ENCODE results near the gene MSANTD2.

Gene MSANTD2

DNA sequence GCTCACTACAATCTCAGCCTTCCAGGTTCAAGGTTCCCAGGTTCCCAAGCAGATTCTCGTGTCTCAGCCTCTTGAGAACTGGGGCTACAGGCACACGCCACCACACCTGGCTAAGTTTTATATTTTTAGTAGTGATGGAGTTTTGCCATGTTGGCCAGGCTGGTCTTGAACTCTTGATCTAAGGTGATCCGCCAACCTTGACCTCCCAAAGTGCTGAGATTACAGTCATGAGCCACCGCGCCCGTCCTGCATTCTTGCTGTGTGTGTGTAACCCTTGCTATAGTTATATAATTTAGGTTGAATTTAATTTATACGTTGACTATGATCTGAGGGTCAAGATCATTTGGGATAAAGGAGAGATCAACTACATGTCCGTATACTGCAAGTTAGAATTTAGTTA lies 35.7 kb upstream of the MSANTD2 start:
- TF ChIP-seq SUZ12 (IDR thresholded peaks at IDR 0.05): no peak
- TF ChIP-seq BHLHE40 (IDR thresholded peaks at IDR 0.05; ENCODE audit: borderline replicate concordance): no peak
- no peak for TF ChIP-seq L3MBTL2 (conservative IDR thresholded peaks at IDR 0.05)
- TF ChIP-seq NFRKB (IDR thresholded peaks at IDR 0.05): no peak
- TF ChIP-seq FOXA1 (IDR thresholded peaks at IDR 0.05): no peak
- no peak for TF ChIP-seq FOXM1 (IDR thresholded peaks at IDR 0.05; ENCODE audit: borderline replicate concordance)
- TF ChIP-seq TARDBP (IDR thresholded peaks at IDR 0.05): no peak
- TF ChIP-seq ELF4 (IDR thresholded peaks at IDR 0.05): no peak
- TF ChIP-seq HDGF (IDR thresholded peaks at IDR 0.05; ENCODE audit: borderline replicate concordance): no peak
- no peak for TF ChIP-seq ZNF384 (IDR thresholded peaks at IDR 0.05)
- TF ChIP-seq SP1 (IDR thresholded peaks at IDR 0.05): no peak
- no peak for DNase-seq (ENCODE audit: extremely low spot score)
- ChIA-PET CTCF (interaction anchor here (1.0 to 2.2 kb wide), 7 partner anchors 9 to 191 kb away, joined by 3 to 15 read pairs (median 4); partner anchors contain the start of gene ROBO3), POLR2A (interaction anchor here (0.9 kb wide), 1 partner anchor 35 kb away, joined by 3 read pairs; no protein-coding TSS in a partner anchor)

DNA sequence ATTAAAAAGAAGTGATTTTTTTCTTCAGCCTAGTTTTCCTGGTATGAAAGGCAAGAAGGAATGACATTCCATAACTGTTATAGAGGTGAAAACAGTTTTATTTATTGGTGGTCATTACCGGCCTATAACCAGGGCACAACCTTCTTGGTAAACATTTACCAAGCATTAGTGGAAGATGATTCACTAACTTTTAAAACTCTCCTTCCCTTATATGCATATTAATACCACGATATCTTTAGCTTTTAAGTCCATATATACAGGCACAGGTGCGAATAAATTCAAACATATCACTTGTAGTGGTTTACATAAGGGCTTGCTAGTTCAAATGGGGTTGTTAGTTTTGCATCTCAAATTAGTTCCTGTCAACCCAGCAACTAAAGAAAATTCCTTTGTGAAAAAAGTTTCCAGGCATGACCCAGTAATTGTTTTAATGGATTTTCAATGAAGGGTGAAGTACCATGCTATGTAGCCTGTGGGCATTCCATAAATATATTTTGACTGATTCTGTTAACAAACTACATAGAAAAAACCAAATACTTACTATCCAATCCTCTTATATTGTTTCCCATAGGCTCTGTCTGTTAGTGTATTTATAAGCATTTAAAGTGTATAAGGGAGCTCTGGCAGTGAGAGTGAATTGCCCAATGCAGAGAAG lies 34.4 kb upstream of the MSANTD2 start:
- TF ChIP-seq FOXM1 (IDR thresholded peaks at IDR 0.05; ENCODE audit: borderline replicate concordance) (no peak), FOXK2 (IDR thresholded peaks at IDR 0.05) (no peak), CTBP1 (IDR thresholded peaks at IDR 0.05; ENCODE audit: borderline replicate concordance) (no peak), ZNF384 (IDR thresholded peaks at IDR 0.05) (no peak), SUZ12 (IDR thresholded peaks at IDR 0.05) (no peak), TARDBP (IDR thresholded peaks at IDR 0.05) (no peak), NFRKB (IDR thresholded peaks at IDR 0.05) (no peak), LEF1 (IDR thresholded peaks at IDR 0.05; ENCODE audit: borderline replicate concordance) (no peak), HDGF (IDR thresholded peaks at IDR 0.05; ENCODE audit: borderline replicate concordance) (no peak), SP1 (IDR thresholded peaks at IDR 0.05) (no peak), BHLHE40 (IDR thresholded peaks at IDR 0.05; ENCODE audit: borderline replicate concordance) (no peak), ARNT (IDR thresholded peaks at IDR 0.05) (no peak)
- TF ChIP-seq, protein P1, sequence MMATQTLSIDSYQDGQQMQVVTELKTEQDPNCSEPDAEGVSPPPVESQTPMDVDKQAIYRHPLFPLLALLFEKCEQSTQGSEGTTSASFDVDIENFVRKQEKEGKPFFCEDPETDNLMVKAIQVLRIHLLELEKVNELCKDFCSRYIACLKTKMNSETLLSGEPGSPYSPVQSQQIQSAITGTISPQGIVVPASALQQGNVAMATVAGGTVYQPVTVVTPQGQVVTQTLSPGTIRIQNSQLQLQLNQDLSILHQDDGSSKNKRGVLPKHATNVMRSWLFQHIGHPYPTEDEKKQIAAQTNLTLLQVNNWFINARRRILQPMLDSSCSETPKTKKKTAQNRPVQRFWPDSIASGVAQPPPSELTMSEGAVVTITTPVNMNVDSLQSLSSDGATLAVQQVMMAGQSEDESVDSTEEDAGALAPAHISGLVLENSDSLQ (IDR thresholded peaks at IDR 0.05): no peak
- CTCF ChIA-PET: interaction anchor here (1.6 kb wide), 1 partner anchor 41 kb away, joined by 3 read pairs; no protein-coding TSS in a partner anchor
- POLR2A ChIA-PET: no interaction called here
- DNase-seq (ENCODE audit: extremely low spot score): no peak

DNA sequence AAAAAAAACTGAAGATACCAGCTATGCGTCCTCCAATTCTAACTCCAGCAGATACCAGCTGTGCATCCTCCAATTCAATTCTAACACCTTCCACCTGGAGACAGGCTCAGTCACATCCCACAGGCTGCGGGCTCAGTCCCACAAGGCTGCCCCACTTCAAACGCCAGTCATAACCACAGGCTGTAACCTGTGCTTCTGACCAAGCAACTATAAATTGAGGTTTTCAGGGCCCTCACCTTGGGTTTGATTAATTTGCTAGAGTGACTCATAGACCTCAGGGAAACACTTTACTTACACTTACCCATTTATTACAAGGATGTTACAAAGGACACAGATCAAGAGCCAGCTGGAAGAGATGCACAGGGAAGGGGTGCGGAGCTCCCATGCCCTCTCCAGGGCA lies 32.4 kb upstream of the MSANTD2 start:
- POLR2A ChIA-PET: no interaction called here
- TF ChIP-seq NFRKB (IDR thresholded peaks at IDR 0.05): no peak
- DNase-seq (ENCODE audit: extremely low spot score): no peak
- CTCF ChIA-PET: interaction anchor here (1.5 kb wide), 1 partner anchor 163 kb away, joined by 4 read pairs; no protein-coding TSS in a partner anchor

DNA sequence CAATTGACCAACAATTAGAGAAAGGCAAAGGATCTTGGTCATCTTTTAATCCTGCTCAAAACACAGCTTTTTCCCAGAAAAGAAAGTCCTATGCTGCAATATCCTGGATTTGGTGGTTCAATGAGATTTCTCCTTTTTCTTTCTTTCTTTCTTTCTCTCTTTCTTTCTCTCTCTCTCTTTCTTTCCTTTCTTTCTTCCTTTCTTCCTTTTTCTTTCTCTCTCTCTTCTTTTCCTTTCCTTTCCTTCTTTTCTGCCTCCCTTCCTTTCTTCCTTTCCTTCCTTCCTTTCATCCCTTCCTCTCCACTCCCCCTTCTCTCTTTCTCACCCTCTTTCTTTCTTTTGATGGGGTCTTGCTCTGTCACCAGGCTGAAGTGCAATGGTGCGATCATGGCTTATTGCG lies 31.7 kb upstream of the MSANTD2 start:
- no peak for DNase-seq (ENCODE audit: extremely low spot score)
- ChIA-PET POLR2A (interaction anchor here (1.8 to 1.9 kb wide), 2 partner anchors 32 to 44 kb away, joined by 4 read pairs; partner anchors contain the start of gene MSANTD2), CTCF (no interaction called here)
- TF ChIP-seq SUZ12 (IDR thresholded peaks at IDR 0.05) (no peak), ARNT (IDR thresholded peaks at IDR 0.05) (no peak), LEF1 (IDR thresholded peaks at IDR 0.05; ENCODE audit: borderline replicate concordance) (no peak), BHLHE40 (IDR thresholded peaks at IDR 0.05; ENCODE audit: borderline replicate concordance) (no peak), FOXK2 (IDR thresholded peaks at IDR 0.05) (no peak), HDGF (IDR thresholded peaks at IDR 0.05; ENCODE audit: borderline replicate concordance) (no peak), SP1 (IDR thresholded peaks at IDR 0.05) (no peak)

DNA sequence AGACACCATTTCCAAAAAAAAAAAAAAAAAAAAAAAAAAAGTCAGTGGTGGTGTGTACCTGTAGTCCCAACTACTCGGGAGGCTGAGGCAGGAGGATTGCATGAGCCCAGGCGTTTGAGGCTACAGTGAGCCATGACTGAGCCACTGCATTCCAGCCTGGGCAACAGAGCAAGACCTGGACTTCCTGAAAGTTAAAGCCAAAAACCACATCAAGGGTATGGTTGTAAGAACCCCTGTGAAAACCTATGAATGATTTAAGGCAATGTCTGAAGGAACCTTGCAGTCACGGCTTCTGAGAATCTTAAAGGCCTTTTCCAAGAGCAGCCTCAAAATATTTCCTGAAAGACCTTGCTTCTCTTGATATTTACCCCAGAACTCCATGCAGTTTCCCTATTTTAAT lies 30.5 kb upstream of the MSANTD2 start:
- no peak for DNase-seq (ENCODE audit: extremely low spot score)
- ChIA-PET CTCF (no interaction called here), POLR2A (interaction anchor here (1.8 to 1.9 kb wide), 2 partner anchors 31 to 45 kb away, joined by 4 read pairs; partner anchors contain the start of gene MSANTD2)
- TF ChIP-seq NFRKB (IDR thresholded peaks at IDR 0.05) (no peak), FOXK2 (IDR thresholded peaks at IDR 0.05) (no peak), SUZ12 (IDR thresholded peaks at IDR 0.05) (no peak), CTBP1 (IDR thresholded peaks at IDR 0.05; ENCODE audit: borderline replicate concordance) (no peak), FOXM1 (IDR thresholded peaks at IDR 0.05; ENCODE audit: borderline replicate concordance) (no peak), HDGF (IDR thresholded peaks at IDR 0.05; ENCODE audit: borderline replicate concordance) (no peak), SP1 (IDR thresholded peaks at IDR 0.05) (no peak), FOXA1 (IDR thresholded peaks at IDR 0.05) (no peak)

DNA sequence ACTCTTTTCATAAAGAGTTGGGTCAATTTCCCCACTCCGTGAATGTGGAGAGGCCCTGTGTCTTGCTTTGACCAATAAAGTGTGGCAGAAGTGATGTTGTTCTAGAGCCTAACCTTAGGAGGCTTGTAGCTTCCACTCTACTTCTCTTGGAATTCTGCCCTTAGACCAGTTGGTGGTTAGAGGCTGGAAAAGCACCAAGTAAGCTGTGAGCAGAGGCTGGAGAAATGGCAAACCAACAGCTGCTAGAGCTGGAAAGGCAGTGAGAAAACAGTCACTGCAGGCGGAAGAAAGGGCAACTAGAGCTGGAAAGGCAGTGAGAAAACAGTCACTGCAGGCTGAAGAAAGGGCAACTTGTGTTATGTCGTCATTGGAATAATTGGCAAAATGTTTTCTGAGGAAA lies 29.8 kb upstream of the MSANTD2 start:
- TF ChIP-seq FOXM1 (IDR thresholded peaks at IDR 0.05; ENCODE audit: borderline replicate concordance): no peak
- TF ChIP-seq SUZ12 (IDR thresholded peaks at IDR 0.05): no peak
- TF ChIP-seq FOXK2 (IDR thresholded peaks at IDR 0.05): no peak
- TF ChIP-seq ZNF384 (IDR thresholded peaks at IDR 0.05): no peak
- TF ChIP-seq SP1 (IDR thresholded peaks at IDR 0.05): no peak
- TF ChIP-seq, protein P1 (IDR thresholded peaks at IDR 0.05): no peak
- TF ChIP-seq LEF1 (IDR thresholded peaks at IDR 0.05; ENCODE audit: borderline replicate concordance): no peak
- DNase-seq (ENCODE audit: extremely low spot score): no peak
- ChIA-PET POLR2A (interaction anchor here (1.8 kb wide), 1 partner anchor 46 kb away, joined by 4 read pairs; no protein-coding TSS in a partner anchor), CTCF (no interaction called here)

DNA sequence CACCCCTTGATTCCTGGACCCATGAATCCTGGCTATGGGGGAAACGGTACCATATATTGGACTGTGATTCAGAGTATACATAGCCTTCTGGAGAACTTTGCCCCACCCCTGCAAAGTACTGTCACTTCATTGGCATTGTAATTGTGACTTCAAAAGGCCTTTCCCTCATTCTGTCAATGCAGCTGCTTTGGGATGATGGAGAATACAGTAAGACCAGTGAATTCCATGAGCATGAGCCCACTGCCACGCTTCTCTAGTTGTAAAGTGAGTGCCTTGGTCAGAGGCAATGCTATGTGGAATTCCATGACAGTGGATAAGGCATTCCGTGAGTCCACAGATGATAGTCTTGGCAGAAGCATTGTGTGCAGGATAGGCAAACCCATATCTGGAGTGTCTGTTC lies 25.7 kb upstream of the MSANTD2 start:
- ChIA-PET CTCF (no interaction called here), POLR2A (no interaction called here)
- no peak for DNase-seq (ENCODE audit: extremely low spot score)
- TF ChIP-seq ZNF384 (IDR thresholded peaks at IDR 0.05): no peak
- TF ChIP-seq FOXM1 (IDR thresholded peaks at IDR 0.05; ENCODE audit: borderline replicate concordance): no peak
